GM19467 (cell line): ENCODE measurements around the gene TECR.
"Not testable (repeated sequence)": the region's sequence is repeated elsewhere in the genome, so short reads cannot be mapped to it uniquely, and the experiment has no call there.

Experiments used
- ATAC-seq: cut with Tn5 transposase; IDR thresholded peaks from one replicate; pipeline ENCODE4 v1.9.1; 2021; ENCODE audit warnings: mild to moderate bottlenecking, moderate library complexity; ENCODE audit not compliant: unreplicated experiment

Gene TECR

DNA sequence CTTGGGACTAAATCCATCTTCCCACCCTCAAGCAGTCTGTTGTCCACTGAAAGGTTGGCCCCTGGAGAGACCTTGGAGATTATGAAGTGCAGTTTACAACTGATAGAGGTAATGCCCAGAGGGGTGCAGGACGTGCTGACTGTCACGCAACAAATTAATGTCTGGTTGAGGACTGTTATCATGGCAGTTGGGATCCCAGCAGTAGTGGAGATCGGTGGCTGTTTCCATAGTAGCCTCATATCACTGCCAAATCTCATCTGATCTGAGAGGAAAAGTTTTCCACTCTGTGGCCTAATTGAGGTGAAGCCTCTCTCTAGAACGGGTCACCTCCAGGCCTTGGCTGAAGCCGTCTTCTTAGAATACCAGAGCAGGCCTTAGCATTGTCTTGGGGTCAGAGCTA is 4.1 kb downstream of the TECR start:
- ATAC-seq: no peak

GRCh38 chr19:14536926-14537692 is 7.7 kb downstream of the TECR start:
- ATAC-seq: no peak

DNA sequence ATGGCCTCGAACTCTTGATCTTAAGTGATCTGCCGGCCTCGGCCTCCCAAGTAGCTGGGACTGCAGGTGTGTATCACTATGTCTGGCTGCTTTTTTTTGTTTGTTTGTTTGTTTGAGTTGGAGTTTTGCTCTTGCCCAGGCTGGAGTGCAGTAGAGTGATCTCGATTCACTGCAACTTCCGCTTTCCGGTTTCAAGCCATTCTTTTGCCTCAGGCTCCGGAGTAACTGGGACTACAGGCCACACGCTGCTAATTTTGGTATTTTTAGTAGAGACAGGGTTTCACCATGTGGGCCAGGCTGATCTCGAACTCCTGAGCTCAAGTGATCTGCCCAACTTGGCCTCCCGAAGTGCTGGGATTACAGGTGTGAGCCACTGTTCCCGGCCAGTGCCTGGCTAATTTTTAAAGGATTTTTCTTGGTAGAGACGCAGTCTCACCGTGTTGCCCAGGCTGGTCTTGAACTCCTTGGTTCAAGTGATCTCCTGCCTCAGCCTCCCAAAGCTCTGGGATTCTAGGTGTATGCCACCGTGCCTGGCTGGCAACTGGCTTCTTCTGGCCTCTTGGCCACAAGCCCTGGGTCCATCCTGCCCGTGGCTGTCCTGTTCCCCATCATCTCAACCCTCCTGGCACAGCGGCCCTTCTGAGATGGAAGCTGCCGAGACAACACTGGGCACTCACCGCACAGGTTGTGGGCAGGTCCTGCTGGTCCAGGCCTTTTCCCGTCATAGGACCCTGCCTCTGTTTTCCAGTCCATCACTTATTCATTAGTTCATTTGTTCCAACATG is 11.5 kb downstream of the TECR start:
- ATAC-seq: no peak

DNA sequence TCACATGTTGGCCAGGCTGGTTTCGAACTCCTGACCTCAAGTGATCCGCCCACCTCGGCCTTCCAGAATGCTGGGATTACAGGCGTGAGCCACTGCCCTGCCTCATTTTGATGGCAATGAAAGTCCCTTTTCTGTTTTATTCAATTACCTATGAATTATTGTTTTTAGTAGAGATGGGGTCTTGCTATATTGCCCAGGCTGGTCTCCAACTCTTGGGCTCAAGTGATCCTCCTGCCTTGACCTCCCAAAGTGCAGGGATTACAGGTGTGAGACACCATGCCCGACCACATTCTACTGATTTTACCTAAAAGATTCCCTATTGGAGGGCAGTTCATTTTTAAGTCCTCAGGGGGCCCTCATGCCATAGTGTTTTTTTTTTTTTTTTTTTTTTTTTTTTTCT is 12.6 kb downstream of the TECR start:
- ATAC-seq: not testable (repeated sequence)

- ATAC-seq: no peak
Observed at GRCh38 chr19:14542711-14543328, 13.4 kb downstream of the TECR start.

DNA sequence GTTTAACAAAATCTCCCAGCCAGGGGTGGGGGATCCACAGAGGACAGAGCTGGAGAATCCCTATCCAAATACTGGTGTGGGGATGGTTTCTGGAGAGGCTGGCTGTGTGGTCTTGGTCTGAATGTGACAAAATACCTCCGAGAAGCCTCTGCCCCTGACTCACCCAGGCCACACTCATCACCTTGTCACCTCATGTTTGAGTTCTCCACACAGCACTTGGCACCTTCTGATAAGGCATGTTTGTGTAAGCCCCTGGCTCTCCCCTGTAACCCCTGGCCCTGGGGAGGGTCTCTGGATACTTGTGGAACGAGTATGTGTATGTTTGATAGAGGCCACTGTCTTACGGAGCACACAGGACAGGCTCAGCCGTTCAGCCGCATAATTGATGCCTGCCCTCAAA is 14.7 kb downstream of the TECR start:
- no peak for ATAC-seq

DNA sequence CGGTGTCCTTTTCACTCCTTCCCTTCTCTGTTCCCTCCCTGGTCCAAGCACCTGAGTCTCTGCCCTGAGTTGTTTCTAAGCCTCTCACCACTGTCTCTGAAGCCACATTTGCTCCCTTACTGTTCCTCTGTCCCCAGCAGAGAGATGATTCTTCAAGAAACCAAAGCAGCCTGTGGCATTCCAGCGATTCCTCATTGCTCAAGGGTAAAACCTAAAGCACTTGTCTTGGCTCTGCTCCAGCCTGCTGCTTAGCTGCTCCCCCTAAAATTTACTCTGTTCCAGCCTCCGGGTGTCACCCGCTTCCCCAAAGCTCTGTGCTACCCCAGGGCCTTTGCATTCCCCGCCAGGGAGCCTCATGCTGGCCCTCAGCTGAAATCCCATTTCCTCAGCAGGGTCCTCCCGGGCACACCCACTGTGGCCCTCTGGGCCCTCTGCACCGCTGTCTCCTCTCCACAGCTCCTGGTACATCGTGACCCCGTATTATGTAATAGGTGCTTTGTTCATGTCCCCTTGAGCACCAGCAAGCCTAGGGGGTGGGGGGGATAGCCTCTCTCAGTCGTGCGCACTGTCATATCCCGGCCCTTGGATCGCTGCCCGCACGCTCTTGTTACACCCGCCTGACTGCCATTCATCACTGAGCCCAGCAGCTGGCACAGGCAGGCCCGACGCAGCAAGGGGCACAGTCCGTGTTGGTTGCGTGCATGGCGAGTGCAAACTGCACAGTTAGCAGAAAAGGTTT is 15.8 kb downstream of the TECR start:
- ATAC-seq: no peak

- ATAC-seq: no peak
Observed at GRCh38 chr19:14545716-14546082, 16.3 kb downstream of the TECR start.

- no peak for ATAC-seq
Observed at GRCh38 chr19:14550201-14550754, 20.9 kb downstream of the TECR start.

GRCh38 chr19:14551134-14552005 is 22.0 kb downstream of the TECR start:
- ATAC-seq: not testable (repeated sequence)

- not testable (repeated sequence) for ATAC-seq
Observed at GRCh38 chr19:14552006-14552360, 22.6 kb downstream of the TECR start.

DNA sequence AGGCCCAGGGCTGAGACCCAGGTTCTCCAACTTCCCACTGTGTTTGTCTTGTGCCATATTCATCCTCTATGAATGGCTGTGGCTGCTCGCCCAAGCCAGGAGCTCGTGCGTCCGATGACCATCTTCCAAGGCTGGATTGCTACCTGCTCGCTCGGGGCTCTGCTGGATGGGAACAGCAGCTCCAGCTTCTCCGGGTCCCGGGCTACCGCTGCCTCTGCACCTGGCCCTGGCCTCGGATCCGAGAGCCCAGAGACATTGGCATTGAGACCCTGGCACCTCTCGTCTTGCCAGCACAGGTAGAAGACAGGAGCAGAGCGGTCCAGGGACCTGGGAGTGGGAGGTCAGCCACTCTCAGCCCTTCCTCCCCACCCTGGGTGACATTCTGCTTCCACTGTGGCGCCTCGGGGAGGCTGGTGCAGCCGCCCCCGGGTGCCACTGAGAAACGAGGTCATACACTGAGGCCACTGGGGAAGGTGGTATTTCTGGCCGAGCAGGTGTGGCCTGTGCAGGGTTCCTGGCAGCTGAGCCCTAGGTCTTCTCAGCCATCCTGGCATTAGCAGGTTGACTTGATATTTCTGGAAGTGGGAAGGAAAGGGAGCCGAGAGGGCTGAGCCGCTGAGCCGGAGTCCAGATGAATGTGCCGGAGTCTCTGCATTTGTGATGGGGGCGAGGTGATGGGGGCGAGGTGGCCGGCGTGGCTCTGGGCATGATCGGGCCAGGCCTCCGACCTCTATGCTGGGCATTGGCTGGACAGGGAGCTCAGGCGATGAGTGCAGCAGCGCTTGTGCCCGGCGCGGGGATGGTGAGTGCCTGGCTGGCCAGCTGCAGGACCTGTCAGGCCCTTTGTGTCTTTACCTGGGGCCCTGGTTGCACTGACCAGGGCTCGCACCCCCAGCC is 23.9 kb downstream of the TECR start:
- ATAC-seq: no peak

- ATAC-seq: no peak
Observed at GRCh38 chr19:14553939-14554243, 24.5 kb downstream of the TECR start.

DNA sequence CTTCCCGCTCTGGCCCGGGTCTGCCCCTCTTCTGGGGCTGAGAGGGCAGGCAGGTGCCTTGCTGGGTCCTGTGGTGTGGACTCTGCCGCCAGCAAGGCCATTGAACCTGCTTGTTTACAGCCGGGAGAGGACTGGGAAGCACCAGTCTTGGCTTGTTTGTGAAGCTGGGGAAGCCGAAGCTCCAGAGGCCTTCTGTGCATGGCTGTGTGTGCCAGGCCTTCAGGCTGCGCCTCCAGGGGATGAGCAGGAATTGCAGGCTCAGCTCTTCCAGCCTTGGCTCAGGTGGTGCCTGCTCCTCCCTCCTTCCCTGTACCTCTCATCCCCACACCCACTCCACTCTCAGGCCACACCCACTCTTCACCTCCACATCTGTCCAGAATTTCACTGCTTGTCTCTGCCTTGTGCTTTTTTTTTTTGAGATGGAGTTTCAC is 25.0 kb downstream of the TECR start:
- no peak for ATAC-seq

DNA sequence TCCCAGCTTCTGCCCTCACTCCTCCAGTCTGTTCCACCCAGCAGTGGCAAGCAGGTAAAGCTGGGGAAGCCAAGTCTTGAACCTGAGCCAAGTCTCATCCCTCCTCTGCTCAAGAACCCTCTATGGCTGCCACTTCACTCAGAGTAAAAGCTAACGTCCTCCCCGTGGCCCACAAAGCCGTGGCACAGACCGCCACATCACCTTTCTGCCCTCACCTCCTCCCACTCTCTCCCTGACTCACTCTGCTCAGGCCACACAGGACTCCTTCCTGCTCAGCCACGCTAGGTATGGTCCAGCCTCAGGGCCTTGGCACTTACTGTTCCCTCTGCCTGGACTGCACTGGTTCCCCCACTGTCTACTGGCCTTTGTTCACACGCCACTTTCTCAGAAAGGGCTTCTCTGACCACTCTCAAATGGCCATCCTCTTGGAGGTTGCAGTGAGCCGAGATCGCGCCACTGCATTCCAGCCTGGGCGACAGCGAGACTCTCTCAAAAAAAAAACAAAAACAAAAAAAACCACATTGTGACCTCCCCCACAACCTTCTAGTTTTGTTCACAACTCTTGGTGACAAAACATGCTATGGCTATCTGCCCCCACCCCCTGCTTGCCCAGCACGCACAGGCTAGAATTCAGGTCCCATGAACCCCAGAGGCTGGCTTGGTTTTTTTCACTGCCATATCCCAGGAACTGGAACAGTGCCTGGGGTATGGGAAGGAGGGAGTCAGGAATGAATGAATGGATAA is 26.7 kb downstream of the TECR start:
- ATAC-seq: no peak

- peak; percentile 55 for ATAC-seq
Observed at GRCh38 chr19:14556662-14557188, 27.3 kb downstream of the TECR start.

GRCh38 chr19:14558370-14559066 is 29.1 kb downstream of the TECR start:
- ATAC-seq: no peak
